ENCODE data around the gene MED12.

MED12 gene

GRCh38 chrX:71181910-71182799 is 63.8 kb downstream of the MED12 start (continued):
- TF ChIP-seq ZNF350 (tag by site-specific recombination; IDR thresholded peaks at IDR 0.05) = no peak
- no peak for TF ChIP-seq ZNF155 (tag by site-specific recombination; IDR thresholded peaks at IDR 0.05)
- TF ChIP-seq, protein P1, sequence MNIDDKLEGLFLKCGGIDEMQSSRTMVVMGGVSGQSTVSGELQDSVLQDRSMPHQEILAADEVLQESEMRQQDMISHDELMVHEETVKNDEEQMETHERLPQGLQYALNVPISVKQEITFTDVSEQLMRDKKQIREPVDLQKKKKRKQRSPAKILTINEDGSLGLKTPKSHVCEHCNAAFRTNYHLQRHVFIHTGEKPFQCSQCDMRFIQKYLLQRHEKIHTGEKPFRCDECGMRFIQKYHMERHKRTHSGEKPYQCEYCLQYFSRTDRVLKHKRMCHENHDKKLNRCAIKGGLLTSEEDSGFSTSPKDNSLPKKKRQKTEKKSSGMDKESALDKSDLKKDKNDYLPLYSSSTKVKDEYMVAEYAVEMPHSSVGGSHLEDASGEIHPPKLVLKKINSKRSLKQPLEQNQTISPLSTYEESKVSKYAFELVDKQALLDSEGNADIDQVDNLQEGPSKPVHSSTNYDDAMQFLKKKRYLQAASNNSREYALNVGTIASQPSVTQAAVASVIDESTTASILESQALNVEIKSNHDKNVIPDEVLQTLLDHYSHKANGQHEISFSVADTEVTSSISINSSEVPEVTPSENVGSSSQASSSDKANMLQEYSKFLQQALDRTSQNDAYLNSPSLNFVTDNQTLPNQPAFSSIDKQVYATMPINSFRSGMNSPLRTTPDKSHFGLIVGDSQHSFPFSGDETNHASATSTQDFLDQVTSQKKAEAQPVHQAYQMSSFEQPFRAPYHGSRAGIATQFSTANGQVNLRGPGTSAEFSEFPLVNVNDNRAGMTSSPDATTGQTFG (tag by site-specific recombination; IDR thresholded peaks at IDR 0.05; ENCODE audit: borderline replicate concordance) = no peak
- no peak for TF ChIP-seq ZNF274 (IDR thresholded peaks at IDR 0.05; ENCODE audit: low read length)
- TF ChIP-seq ZNF274 (tag by site-specific recombination; IDR thresholded peaks at IDR 0.05; ENCODE audit: borderline replicate concordance) = no peak
- TF ChIP-seq ZNF366 (tag by site-specific recombination; conservative IDR thresholded peaks at IDR 0.05) = peak; percentile 60; the same call in 1 of the 2 replicates
- peak; percentile 71 for TF ChIP-seq SP3 (tag by site-specific recombination; IDR thresholded peaks at IDR 0.05)
- no peak for TF ChIP-seq TRIM28 (IDR thresholded peaks at IDR 0.05; ENCODE audit: borderline replicate concordance, low read length)
- TF ChIP-seq ZNF23 (tag by site-specific recombination; IDR thresholded peaks at IDR 0.05; ENCODE audit: borderline replicate concordance) = no peak
- TF ChIP-seq, protein P2, sequence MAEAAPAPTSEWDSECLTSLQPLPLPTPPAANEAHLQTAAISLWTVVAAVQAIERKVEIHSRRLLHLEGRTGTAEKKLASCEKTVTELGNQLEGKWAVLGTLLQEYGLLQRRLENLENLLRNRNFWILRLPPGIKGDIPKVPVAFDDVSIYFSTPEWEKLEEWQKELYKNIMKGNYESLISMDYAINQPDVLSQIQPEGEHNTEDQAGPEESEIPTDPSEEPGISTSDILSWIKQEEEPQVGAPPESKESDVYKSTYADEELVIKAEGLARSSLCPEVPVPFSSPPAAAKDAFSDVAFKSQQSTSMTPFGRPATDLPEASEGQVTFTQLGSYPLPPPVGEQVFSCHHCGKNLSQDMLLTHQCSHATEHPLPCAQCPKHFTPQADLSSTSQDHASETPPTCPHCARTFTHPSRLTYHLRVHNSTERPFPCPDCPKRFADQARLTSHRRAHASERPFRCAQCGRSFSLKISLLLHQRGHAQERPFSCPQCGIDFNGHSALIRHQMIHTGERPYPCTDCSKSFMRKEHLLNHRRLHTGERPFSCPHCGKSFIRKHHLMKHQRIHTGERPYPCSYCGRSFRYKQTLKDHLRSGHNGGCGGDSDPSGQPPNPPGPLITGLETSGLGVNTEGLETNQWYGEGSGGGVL (tag by site-specific recombination; IDR thresholded peaks at IDR 0.05) = peak; percentile 90
- TF ChIP-seq, protein P3, sequence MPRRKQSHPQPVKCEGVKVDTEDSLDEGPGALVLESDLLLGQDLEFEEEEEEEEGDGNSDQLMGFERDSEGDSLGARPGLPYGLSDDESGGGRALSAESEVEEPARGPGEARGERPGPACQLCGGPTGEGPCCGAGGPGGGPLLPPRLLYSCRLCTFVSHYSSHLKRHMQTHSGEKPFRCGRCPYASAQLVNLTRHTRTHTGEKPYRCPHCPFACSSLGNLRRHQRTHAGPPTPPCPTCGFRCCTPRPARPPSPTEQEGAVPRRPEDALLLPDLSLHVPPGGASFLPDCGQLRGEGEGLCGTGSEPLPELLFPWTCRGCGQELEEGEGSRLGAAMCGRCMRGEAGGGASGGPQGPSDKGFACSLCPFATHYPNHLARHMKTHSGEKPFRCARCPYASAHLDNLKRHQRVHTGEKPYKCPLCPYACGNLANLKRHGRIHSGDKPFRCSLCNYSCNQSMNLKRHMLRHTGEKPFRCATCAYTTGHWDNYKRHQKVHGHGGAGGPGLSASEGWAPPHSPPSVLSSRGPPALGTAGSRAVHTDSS (tag by site-specific recombination; IDR thresholded peaks at IDR 0.05) = no peak
- TF ChIP-seq BCL11A (tag by site-specific recombination; IDR thresholded peaks at IDR 0.05; ENCODE audit: low read depth) = no peak
- TF ChIP-seq, protein P4, sequence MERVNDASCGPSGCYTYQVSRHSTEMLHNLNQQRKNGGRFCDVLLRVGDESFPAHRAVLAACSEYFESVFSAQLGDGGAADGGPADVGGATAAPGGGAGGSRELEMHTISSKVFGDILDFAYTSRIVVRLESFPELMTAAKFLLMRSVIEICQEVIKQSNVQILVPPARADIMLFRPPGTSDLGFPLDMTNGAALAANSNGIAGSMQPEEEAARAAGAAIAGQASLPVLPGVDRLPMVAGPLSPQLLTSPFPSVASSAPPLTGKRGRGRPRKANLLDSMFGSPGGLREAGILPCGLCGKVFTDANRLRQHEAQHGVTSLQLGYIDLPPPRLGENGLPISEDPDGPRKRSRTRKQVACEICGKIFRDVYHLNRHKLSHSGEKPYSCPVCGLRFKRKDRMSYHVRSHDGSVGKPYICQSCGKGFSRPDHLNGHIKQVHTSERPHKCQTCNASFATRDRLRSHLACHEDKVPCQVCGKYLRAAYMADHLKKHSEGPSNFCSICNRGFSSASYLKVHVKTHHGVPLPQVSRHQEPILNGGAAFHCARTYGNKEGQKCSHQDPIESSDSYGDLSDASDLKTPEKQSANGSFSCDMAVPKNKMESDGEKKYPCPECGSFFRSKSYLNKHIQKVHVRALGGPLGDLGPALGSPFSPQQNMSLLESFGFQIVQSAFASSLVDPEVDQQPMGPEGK (tag by site-specific recombination; IDR thresholded peaks at IDR 0.05) = peak; percentile 54
- no peak for TF ChIP-seq ZNF560 (tag by site-specific recombination; IDR thresholded peaks at IDR 0.05; ENCODE audit: borderline replicate concordance)
- no peak for TF ChIP-seq HOXD13 (CRISPR knock-in tag; IDR thresholded peaks at IDR 0.05; ENCODE audit: borderline replicate concordance)
- TF ChIP-seq ZNF18 (tag by site-specific recombination; IDR thresholded peaks at IDR 0.05) = no peak
- no peak for TF ChIP-seq PRDM2 (tag by site-specific recombination; IDR thresholded peaks at IDR 0.05; ENCODE audit: borderline replicate concordance)
- TF ChIP-seq ZNF24 (tag by site-specific recombination; IDR thresholded peaks at IDR 0.05) = no peak
- TF ChIP-seq PRDM1 (tag by site-specific recombination; IDR thresholded peaks at IDR 0.05) = no peak
- TF ChIP-seq GFI1B (tag by site-specific recombination; IDR thresholded peaks at IDR 0.05) = no peak
- TF ChIP-seq, protein P5, sequence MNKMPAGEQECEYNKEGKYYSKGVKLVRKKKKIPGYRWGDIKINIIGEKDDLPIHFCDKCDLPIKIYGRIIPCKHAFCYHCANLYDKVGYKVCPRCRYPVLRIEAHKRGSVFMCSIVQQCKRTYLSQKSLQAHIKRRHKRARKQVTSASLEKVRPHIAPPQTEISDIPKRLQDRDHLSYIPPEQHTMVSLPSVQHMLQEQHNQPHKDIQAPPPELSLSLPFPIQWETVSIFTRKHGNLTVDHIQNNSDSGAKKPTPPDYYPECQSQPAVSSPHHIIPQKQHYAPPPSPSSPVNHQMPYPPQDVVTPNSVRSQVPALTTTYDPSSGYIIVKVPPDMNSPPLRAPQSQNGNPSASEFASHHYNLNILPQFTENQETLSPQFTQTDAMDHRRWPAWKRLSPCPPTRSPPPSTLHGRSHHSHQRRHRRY (tag by site-specific recombination; IDR thresholded peaks at IDR 0.05) = no peak
- no peak for TF ChIP-seq ZNF48 (tag by site-specific recombination; IDR thresholded peaks at IDR 0.05)
